GM12878 (cell line): ENCODE results near the gene DNMBP. TPM values are rescaled to one million over a fixed set of nuclear protein-coding genes. Genes with fewer than 3 reads are reported as not detected.

Experiments
- ATAC-seq: fragments of 200-7000 bp; cut with Tn5 transposase; 3 replicates; pipeline ENCODE4 v1.9.1; 2020; ENCODE audit warnings: mild to moderate bottlenecking, moderate library complexity
- BruUV-seq: library from RNA; stranded (reverse); fragments of 400-500 nt; replicated peaks from 2 replicates; lab custom pipeline; 2021; lab: Mats Ljungman, UMichigan
- CTCF ChIA-PET: fragments of 300-600 bp; sonication (Branson Sonifier 250); formaldehyde crosslinking; extraction: SDS; loops from one replicate; lab custom pipeline; 2021; ENCODE audit warnings: inconsistent platforms; lab: Yijun Ruan, JAX
- POLR2A ChIA-PET: fragments of 350-600 bp; formaldehyde crosslinking; extraction: SDS; loops from one replicate; lab custom pipeline; 2021; ENCODE audit warnings: inconsistent platforms; lab: Charles Lee
- RAD21 ChIA-PET: fragments of 300-600 bp; sonication (Branson Sonifier 250); formaldehyde crosslinking; loops from one replicate; lab custom pipeline; 2023; ENCODE audit warnings: antibody characterized with exemption; ENCODE audit not compliant: unreplicated experiment; lab: Charles Lee
- SMC1A ChIA-PET: fragments of 300-600 bp; sonication (Branson Sonifier 250); formaldehyde crosslinking; loops from one replicate; lab custom pipeline; 2023; ENCODE audit not compliant: unreplicated experiment, uncharacterized antibody; lab: Charles Lee
- DNase-seq: peaks from one replicate; pipeline ENCODE4 v3.0.0-alpha.2; 2011; ENCODE audit warnings: low read depth, low spot score
- FAIRE-seq: peaks from 3 replicates; lab custom pipeline; 2011; peaks lifted over from hg19 to GRCh38; lab: Jason Lieb, UNC
- H2AFZ ChIP-seq: 2 replicates; pipeline ENCODE4 v1.6.0; 2011; ENCODE audit warnings: low read depth, low read length, control low read depth; ENCODE audit not compliant: control insufficient read depth
- H3K27ac ChIP-seq: 2 replicates; pipeline ENCODE4 v1.5.1; 2011; ENCODE audit warnings: control low read depth; ENCODE audit not compliant: control insufficient read depth, insufficient read depth
- H3K27me3 ChIP-seq, 2 experiments: replicated peaks in 1 of 2; 2 replicates each; pipeline versions ENCODE4 v1.6.0 to v1.6.1; 2011; ENCODE audit warnings: low read length in 1 of 2; ENCODE audit not compliant: control insufficient read depth in 2 of 2, insufficient read depth in 2 of 2
- H3K36me3 ChIP-seq, 2 experiments: 2 replicates each; pipeline ENCODE4 v1.5.1; 2011; ENCODE audit warnings: low read length in 1 of 2; ENCODE audit not compliant: control insufficient read depth in 2 of 2, insufficient read depth in 2 of 2
- H3K4me1 ChIP-seq: 2 replicates; pipeline ENCODE4 v1.6.1; 2011; ENCODE audit warnings: mild to moderate bottlenecking, low read length, moderate library complexity, mixed read lengths; ENCODE audit not compliant: control insufficient read depth, insufficient read depth
- H3K4me2 ChIP-seq: 2 replicates; pipeline ENCODE4 v1.6.0; 2011; ENCODE audit warnings: control low read depth; ENCODE audit not compliant: control insufficient read depth, insufficient read depth
- H3K4me3 ChIP-seq: fragments of 200-600 bp; sonication (generic); 2 replicates; pipeline ENCODE4 v1.5.1; 2016
- H3K79me2 ChIP-seq: 2 replicates; pipeline ENCODE4 v1.6.0; 2011; ENCODE audit warnings: low read length; ENCODE audit not compliant: control insufficient read depth, insufficient read depth
- H3K9ac ChIP-seq: 2 replicates; pipeline ENCODE4 v1.8.0; 2011; ENCODE audit warnings: low read length, control low read depth, mixed read lengths; ENCODE audit not compliant: control insufficient read depth, insufficient read depth
- H3K9me3 ChIP-seq: replicated peaks from 3 replicates; pipeline ENCODE4 v1.5.1; 2011; ENCODE audit warnings: mild to moderate bottlenecking, low read length; ENCODE audit not compliant: control insufficient read depth, insufficient read depth
- H4K20me1 ChIP-seq: 2 replicates; pipeline ENCODE4 v1.6.0; 2011; ENCODE audit not compliant: control insufficient read depth, insufficient read depth
- BHLHE40 ChIP-seq, 2 experiments: fragments of 450-650 bp in 1 of 2; IDR thresholded peaks; 2 replicates each; pipeline ENCODE4 v1.6.1; 2011 to 2017; ENCODE audit warnings: low read depth in 2 of 2, borderline replicate concordance in 1 of 2, improper control_type of control experiment in 1 of 2, low read length in 1 of 2, mild to moderate bottlenecking in 1 of 2
- EGR1 ChIP-seq, 2 experiments: IDR thresholded peaks; 1 replicate in 1 of 2; 2 replicates in 1 of 2; pipeline ENCODE4 v1.6.1; 2011 to 2012; ENCODE audit warnings: low read depth in 2 of 2, low read length in 2 of 2, borderline replicate concordance in 1 of 2, mild to moderate bottlenecking in 1 of 2, moderate library complexity in 1 of 2
- GABPA ChIP-seq: IDR thresholded peaks from 2 replicates; pipeline ENCODE4 v1.6.1; 2014; ENCODE audit warnings: antibody characterized with exemption, low read depth, mild to moderate bottlenecking, inconsistent platforms
- GATAD2B ChIP-seq: fragments of 450-650 bp; conservative IDR thresholded peaks from 2 replicates; pipeline ENCODE4 v1.6.1; 2017; ENCODE audit warnings: low read depth, mild to moderate bottlenecking, moderate library complexity
- NFXL1 ChIP-seq: fragments of 450-650 bp; IDR thresholded peaks from 2 replicates; pipeline ENCODE4 v1.6.1; 2017; ENCODE audit warnings: antibody characterized with exemption, mild to moderate bottlenecking, borderline replicate concordance
- RAD51 ChIP-seq: fragments of 450-650 bp; IDR thresholded peaks from 2 replicates; pipeline ENCODE4 v1.6.1; 2016; ENCODE audit warnings: moderate library complexity, mild to moderate bottlenecking, inconsistent platforms
- RUNX3 ChIP-seq: IDR thresholded peaks from 2 replicates; pipeline ENCODE4 v1.6.1; 2012; ENCODE audit warnings: low read length, inconsistent platforms
- SMARCA5 ChIP-seq: fragments of 450-650 bp; IDR thresholded peaks from 2 replicates; pipeline ENCODE4 v1.6.1; 2017; ENCODE audit warnings: mild to moderate bottlenecking
- ZNF274 ChIP-seq: IDR thresholded peaks from one replicate; pipeline ENCODE4 v1.8.0; 2011; ENCODE audit not compliant: insufficient read length, insufficient read depth
- ZSCAN29 ChIP-seq: fragments of 450-650 bp; IDR thresholded peaks from 2 replicates; pipeline ENCODE4 v1.6.1; 2017; ENCODE audit warnings: mild to moderate bottlenecking, moderate library complexity
- WGBS: methylation state at CpG from one replicate; pipeline ENCODE4 v1.1.6; 2016; ENCODE audit warnings: low lambda C conversion rate; ENCODE audit not compliant: insufficient replicate concordance, insufficient coverage; ENCODE audit errors: missing lambda C conversion rate; 5-methylcytosine and 5-hydroxymethylcytosine counted together
- in situ Hi-C: fragments of 300-500 bp; cut with MboI; formaldehyde crosslinking; loops from 9 replicates; pipeline ENCODE4 v1.14.3; 2018; ENCODE audit warnings: mixed read lengths
- intact Hi-C: fragments of 100-400 bp; cut with micrococcal nuclease; formaldehyde crosslinking; loops from one replicate; pipeline ENCODE4 v1.14.2; 2022; ENCODE audit not compliant: unreplicated experiment
- polyA plus RNA-seq, 11 experiments: library from polyadenylated mRNA; depleted of rRNA in 4 of 11; unstranded in 6 of 11; stranded (reverse) in 5 of 11; fragments of >200 nt; fragmentation: Nextera tagmentation in 4 of 11; fragmentation: Illumina TruSeq in 1 of 11; extraction: Ambion mirVana in 4 of 11; extraction: Trizol in 1 of 11; gene quantifications; 1 replicate in 1 of 11; 2 replicates in 10 of 11; pipeline versions ENCODE4 v1.2.1 to v1.2.3, GENCODE V29; 2011 to 2016; ENCODE audit warnings: inconsistent platforms in 2 of 11, missing spikeins in 2 of 11, low read depth in 1 of 11
- total RNA-seq, 4 experiments: library from RNA; depleted of rRNA in 3 of 4; stranded (reverse); fragments of >200 nt in 3 of 4; fragmentation: Illumina TruSeq in 1 of 4; extraction: Trizol in 1 of 4; gene quantifications; 2 replicates each; pipeline versions ENCODE4 v1.2.1 to v1.2.3, GENCODE V29; 2013 to 2021
- TF ChIP-seq, protein P1 (sequence below): fragments of 450-650 bp; formaldehyde crosslinking; IDR thresholded peaks from 2 replicates; pipeline ENCODE4 v1.4.0; 2022; ENCODE audit warnings: mild to moderate bottlenecking, moderate library complexity
- TF ChIP-seq, protein P2 (sequence below): fragments of 450-650 bp; conservative IDR thresholded peaks from 2 replicates; pipeline ENCODE4 v1.6.1; 2017; ENCODE audit warnings: mild to moderate bottlenecking, moderate library complexity

Gene DNMBP
- total and polyA plus RNA-seq, 10 of the 15 experiments (the other 5 are each of a cell fraction or from before 2014, with no cell fraction given): 7.1 to 45.0 (median 22.0) TPM

DNA sequence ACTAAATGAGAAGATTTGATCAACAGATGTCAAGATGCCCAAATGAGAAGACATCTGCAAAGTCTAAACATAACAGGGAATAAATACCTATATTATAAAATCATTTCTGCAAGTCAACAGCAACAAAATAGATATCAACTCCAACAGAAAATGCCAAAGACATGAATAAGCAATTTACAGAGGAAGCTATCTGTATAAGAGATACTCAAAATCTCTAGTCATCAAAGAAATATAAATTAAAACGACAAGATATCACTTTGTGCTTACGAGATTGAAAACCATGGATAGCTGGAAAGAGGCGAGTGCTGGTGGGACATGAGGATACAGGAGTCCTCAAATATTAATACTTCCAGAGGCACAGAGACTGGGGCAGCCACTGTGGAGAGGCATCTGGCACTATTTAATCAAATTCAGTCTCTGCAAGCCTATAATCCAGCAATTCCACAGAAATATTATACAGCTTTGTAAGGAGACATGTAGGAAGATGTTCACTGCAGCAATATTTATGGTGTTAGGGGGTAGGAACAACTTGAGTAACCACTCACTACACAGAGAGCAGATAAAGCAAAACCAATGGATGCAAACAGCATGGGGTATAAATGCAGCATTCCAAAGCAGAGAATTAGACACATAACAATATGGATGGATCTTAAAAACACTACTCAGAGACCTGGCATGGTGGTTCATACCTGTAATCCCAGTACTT lies 4.8 kb downstream of the DNMBP start:
- peaks cover 4% of the 10 kb centered on the region; the same call in 1 of the 2 replicates for H4K20me1 ChIP-seq
- ChIA-PET RAD21 (interaction anchor here (1.1 to 11.0 kb wide), 6 partner anchors 10 to 159 kb away, joined by 5 to 255 read pairs (median 27); no protein-coding TSS in a partner anchor), SMC1A (interaction anchor here (1.7 to 26.2 kb wide), 5 partner anchors 8 to 40 kb away, joined by 4 to 531 read pairs (median 52); no protein-coding TSS in a partner anchor), CTCF (interaction anchor here (1.5 to 16.1 kb wide), 5 partner anchors 10 to 273 kb away, joined by 3 to 318 read pairs (median 59); partner anchors contain the start of genes COX15 and CUTC)
- peak overlapping the region; percentile 44 for H3K4me2 ChIP-seq
- FAIRE-seq (no peak), DNase-seq (no peak)
- peaks cover 12% of the 10 kb centered on the region for H3K4me1 ChIP-seq
- peak overlapping the region; percentile 49 for H3K4me3 ChIP-seq
- intact Hi-C loops: no loop called here
- BruUV-seq: no TSS peak
- H3K9ac ChIP-seq: no peak overlapping the region
- no peaks in the 10 kb centered on the region for H3K27me3 ChIP-seq
- no peaks in the 10 kb centered on the region; the same call in 2 of the 3 replicates for H3K9me3 ChIP-seq
- H3K79me2 ChIP-seq: peaks cover 97% of the 10 kb centered on the region
- H2AFZ ChIP-seq: no peak overlapping the region
- in situ Hi-C loops: no loop called here
- H3K27ac ChIP-seq: peak overlapping the region; percentile 40; the same call in 1 of the 2 replicates
- TF ChIP-seq SMARCA5: no peak
- no peak for TF ChIP-seq GATAD2B
- TF ChIP-seq, protein P1, sequence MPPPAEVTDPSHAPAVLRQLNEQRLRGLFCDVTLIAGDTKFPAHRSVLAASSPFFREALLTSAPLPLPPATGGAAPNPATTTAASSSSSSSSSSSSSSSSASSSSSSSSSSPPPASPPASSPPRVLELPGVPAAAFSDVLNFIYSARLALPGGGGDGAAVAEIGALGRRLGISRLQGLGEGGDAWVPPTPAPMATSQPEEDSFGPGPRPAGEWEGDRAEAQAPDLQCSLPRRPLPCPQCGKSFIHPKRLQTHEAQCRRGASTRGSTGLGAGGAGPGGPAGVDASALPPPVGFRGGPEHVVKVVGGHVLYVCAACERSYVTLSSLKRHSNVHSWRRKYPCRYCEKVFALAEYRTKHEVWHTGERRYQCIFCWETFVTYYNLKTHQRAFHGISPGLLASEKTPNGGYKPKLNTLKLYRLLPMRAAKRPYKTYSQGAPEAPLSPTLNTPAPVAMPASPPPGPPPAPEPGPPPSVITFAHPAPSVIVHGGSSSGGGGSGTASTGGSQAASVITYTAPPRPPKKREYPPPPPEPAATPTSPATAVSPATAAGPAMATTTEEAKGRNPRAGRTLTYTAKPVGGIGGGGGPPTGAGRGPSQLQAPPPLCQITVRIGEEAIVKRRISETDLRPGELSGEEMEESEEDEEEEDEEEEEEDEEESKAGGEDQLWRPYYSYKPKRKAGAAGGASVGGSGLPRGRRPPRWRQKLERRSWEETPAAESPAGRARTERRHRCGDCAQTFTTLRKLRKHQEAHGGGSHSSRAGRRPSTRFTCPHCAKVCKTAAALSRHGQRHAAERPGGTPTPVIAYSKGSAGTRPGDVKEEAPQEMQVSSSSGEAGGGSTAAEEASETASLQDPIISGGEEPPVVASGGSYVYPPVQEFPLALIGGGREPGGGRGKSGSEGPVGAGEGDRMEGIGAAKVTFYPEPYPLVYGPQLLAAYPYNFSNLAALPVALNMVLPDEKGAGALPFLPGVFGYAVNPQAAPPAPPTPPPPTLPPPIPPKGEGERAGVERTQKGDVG: no peak
- TF ChIP-seq EGR1 (IDR thresholded peaks at IDR 0.05; ENCODE audit: borderline replicate concordance in 1 of 2, low read depth in 2 of 2, low read length in 2 of 2): no peak
- no peak for TF ChIP-seq NFXL1
- no peak for TF ChIP-seq ZSCAN29
- TF ChIP-seq, protein P2, sequence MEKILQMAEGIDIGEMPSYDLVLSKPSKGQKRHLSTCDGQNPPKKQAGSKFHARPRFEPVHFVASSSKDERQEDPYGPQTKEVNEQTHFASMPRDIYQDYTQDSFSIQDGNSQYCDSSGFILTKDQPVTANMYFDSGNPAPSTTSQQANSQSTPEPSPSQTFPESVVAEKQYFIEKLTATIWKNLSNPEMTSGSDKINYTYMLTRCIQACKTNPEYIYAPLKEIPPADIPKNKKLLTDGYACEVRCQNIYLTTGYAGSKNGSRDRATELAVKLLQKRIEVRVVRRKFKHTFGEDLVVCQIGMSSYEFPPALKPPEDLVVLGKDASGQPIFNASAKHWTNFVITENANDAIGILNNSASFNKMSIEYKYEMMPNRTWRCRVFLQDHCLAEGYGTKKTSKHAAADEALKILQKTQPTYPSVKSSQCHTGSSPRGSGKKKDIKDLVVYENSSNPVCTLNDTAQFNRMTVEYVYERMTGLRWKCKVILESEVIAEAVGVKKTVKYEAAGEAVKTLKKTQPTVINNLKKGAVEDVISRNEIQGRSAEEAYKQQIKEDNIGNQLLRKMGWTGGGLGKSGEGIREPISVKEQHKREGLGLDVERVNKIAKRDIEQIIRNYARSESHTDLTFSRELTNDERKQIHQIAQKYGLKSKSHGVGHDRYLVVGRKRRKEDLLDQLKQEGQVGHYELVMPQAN: no peak
- TF ChIP-seq RUNX3: no peak
- no peak for TF ChIP-seq ZNF274
- no peak for TF ChIP-seq GABPA
- no peak for TF ChIP-seq RAD51
- TF ChIP-seq BHLHE40 (IDR thresholded peaks at IDR 0.05; ENCODE audit: borderline replicate concordance in 1 of 2, low read depth in 2 of 2, low read length in 1 of 2): no peak
- TF ChIP-seq, all 136 proteins: peak for 0
- peaks cover 0 to 9% of the 10 kb centered on the region in 2 experiments; a peak in 1 of 4 replicates for H3K36me3 ChIP-seq
- no peak for ATAC-seq
- POLR2A ChIA-PET: interaction anchor here (0.6 to 10.9 kb wide), 4 partner anchors 9 to 141 kb away, joined by 3 to 124 read pairs (median 70); no protein-coding TSS in a partner anchor
- 83% methylated on average over 3 of the region's 3 CpGs for WGBS
